Measurements from ENCODE around the gene NEAT1. TPM values are rescaled to one million over a fixed set of nuclear protein-coding genes. Genes with fewer than 3 reads are reported as not detected.
A peak's percentile ranks its signal among the peaks of the same experiment; 100 is the strongest.

The NEAT1 gene
- 7.9 and 12.9 TPM in 2 replicates for total RNA-seq (2014; rRNA removed; shearing (Covaris generic))
- polyA plus RNA-seq (2015; cell fraction: cytosol; rRNA removed), result 77.8 and 83.7 TPM in 2 replicates
- polyA plus RNA-seq (2015; cell fraction: nucleus; rRNA removed), result 1,405 and 1,942 TPM in 2 replicates

- DNase-seq (ENCODE audit: low read depth), result peak; percentile 89
Measured at GRCh38 chr11:65422633-65423515, at the start of gene NEAT1. Gene NEAT1, plus strand, starts transcription at chr11:65422798.

- no peak for DNase-seq (ENCODE audit: low read depth)
Measured at GRCh38 chr11:65373839-65374580, 48.6 kb upstream of the NEAT1 start.

GRCh38 chr11:65375012-65375411 is 47.6 kb upstream of the NEAT1 start:
- DNase-seq (ENCODE audit: low read depth), result no peak

- DNase-seq (ENCODE audit: low read depth), result no peak
Measured at GRCh38 chr11:65376138-65376713, 46.4 kb upstream of the NEAT1 start.

DNA sequence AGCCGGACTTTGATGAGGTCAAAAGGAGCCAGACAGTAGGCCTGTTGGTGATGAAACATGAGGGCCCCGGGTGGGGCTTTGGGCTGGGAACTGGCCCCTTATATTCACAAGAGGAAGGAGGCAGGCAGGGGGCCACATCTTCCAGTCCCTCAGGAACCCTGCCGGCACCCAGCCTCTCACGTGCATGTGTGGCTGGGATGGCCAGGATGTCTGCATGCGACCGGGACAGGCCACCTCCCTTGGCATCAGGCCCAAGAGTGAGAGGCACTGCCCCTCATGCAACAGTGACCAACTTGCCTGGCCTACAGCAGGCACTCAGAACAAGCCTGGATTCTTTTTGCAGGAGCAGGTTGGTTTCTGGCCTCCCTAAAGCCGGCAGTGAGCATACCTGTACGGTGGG is 45.6 kb upstream of the NEAT1 start:
- DNase-seq (ENCODE audit: low read depth), result no peak

DNA sequence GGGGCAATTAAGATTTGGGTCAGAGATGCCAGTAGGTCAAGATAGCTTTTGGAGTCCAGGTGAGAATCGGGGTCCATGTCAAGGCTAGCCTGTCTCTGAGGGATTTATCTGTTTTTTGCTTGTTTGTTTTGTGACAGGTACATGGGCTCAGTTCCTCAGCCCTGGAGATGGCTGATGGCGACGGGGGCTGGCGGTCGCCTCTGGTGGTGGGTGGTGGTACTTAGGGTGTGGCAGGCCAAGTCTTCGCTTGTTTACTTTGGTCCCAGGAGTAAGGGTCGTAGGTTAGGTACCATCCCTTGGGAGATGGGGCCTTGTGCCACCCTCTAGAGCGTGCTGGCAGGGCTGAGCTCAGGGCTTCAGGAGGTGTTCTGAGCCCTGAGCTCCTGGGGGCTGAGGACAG is 44.8 kb upstream of the NEAT1 start:
- no peak for DNase-seq (ENCODE audit: low read depth)

- DNase-seq (ENCODE audit: low read depth), result no peak
Measured at GRCh38 chr11:65378208-65378927, 44.2 kb upstream of the NEAT1 start.

DNA sequence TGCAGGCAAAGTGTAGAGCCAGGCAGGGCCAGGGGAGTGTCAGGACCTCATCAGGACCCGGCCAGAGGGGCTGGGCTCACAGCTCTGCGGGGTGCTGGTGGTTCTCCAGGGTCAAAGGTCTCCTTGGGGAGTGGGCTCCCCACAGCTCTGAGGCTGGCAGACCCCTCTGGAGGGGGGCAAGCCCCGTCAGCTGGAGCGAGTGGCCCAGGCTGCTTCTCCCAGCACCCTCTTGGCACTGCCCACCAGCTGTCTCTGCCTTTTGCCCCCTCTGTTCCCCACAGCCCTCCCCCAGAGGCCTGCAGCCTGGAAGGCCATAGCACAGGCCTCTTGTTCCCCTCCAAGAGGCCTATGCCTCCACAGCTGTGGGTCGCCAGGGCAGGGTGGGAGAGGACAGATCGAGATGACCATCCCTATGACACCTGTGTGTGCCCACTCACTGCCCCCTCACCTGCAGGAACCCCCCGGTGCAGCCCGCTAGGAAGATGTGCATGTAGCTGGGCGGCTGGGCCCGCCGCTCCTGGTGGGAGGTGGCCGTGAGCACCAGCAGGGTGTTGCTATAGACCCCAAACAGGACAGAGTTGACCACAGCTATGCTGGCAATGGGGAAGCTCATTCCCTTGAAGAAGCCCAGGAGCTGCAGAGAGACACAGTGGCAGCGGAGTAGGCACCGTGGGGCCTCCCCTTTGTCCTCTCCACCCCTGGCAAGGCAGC is 43.5 kb upstream of the NEAT1 start:
- no peak for DNase-seq (ENCODE audit: low read depth)

DNA sequence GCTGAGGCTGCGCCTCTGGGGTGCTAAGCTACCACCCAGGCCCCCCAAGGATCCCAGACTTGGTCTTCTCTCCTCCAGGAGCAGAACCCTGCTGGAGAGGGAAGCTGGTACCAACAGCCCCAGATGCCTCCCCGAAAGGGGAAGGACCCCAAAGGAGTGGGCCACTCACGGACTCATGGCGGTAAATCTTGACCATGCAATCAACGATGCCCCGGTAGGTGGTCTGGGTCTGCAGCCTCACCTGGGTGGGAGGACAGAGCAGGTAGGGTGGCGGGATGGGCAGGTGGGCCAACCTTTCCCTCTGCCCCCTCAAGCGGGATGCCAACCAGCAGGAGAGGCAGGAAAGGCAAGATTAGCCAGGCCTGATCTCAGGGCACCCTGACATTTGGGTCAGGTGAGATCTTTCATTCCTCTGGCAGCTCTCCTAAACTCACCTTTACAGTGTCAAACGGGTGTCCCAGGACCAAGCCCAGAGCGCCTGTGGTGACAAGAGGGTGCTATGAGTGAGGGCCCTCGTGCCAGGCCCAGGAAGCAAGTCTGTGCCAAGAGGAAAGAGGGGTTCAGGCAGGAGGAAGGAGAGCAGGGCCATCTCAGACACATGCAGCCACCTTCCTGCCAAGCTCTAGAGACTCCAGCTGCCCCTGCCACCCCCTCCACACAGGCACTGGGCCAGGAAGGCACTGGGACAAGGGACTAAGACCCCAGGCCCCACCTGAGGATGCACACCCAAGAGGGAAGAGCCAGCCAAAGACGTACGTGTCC is 42.7 kb upstream of the NEAT1 start:
- no peak for DNase-seq (ENCODE audit: low read depth)

DNA sequence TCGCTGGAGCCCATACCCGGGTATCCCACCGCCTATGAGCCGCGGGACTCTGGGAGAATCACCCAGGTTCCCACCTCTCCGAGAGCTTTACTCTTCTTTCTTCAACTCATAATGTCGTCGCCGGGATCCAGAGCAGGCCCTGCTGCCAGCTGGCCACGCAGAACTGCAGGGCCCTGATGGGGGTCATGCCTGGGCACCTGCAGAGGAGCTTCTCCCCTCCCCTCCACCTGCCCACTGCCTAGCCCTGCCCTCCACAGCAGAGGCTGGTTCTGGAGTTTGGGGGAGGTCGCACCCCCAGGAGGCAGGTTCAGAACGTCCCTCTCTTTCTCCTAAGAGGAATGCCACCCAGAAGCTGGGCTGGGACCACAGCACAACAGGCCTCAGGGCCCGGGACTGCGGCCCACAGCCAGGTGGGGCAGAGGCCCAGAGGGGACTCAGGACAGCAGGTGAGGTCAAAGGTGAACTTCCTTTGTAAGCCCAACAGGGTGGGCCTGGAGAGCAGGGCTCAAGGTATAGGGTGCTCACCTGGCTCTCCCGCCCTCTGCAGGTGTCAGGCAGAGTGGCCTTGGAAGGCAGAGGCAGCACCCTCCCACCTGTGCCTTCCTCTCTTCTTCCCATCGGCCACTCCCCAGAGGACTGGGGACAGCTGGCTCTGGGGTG is 42.0 kb upstream of the NEAT1 start:
- DNase-seq (ENCODE audit: low read depth), result no peak

DNA sequence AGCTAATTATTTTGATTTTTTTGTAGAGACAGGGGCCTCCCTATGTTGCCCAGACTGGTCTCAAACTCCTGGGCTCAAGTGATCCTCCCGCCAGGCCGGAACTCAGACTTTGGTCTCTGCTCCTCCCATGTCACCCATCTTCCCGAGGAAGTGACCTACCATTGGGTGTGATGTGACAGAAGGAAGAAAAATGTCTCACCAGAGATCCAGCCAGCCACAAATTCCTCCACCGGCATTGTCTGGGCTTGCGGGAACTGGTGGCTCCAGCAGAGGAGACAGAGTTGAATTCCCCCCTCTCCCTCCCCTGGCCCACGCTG is 40.9 kb upstream of the NEAT1 start:
- no peak for DNase-seq (ENCODE audit: low read depth)

GRCh38 chr11:65382033-65382803 is 40.4 kb upstream of the NEAT1 start, which contains the start of gene SLC25A45:
Gene SLC25A45, minus strand, starts transcription at chr11:65382646. Its CDS starts 695 bp downstream, at chr11:65381951.
- peak; percentile 100 for DNase-seq (ENCODE audit: low read depth)

GRCh38 chr11:65382804-65383368 is 39.7 kb upstream of the NEAT1 start:
- DNase-seq (ENCODE audit: low read depth), result no peak

DNA sequence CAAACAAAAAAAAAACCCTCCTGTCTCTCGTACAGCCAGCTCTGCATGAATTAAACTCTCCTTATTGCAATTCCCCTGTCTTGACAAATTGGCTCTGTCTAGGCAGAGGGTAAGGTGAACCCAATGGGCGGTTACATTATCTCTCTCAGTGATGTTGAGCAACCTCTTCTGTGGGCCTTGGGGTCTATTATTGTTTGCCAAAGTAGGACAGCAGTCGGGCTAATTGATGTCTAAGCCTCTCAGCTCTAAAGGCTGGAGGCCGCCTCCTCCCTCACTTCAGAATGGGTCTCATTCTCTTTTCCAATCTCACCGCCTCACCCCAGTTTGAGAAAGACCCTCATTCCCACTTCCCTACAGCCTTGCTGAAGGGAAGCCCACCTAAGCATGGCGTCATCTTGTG is 38.8 kb upstream of the NEAT1 start:
- no peak for DNase-seq (ENCODE audit: low read depth)

DNA sequence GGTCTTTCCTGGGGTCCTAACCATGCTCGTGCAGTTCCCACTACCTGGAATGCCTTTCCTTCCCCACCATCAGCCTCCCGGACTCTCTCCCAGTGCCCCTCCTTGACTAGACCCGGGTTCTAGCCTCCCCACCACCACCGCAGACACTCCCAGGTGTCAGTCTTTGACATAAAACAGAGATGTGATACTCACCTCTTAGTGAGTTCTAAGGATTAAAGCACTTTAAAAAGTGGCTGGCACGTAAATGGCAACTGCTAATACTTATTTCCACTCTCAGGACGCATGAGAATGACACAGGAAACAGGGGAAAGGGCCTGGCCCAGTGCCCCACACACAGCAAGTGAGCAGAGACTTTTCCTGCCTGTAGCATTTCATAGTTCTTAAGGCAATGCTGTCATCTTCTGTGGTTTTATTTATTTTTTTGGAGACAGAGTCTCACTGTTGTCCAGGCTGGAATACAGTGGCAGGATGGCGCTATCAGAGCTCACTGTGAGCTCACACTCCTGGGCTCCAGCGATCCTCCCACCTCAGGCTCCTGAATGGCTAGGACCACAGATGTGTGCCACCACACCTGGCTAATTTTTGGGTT is 38.2 kb upstream of the NEAT1 start:
- peak; percentile 66 for DNase-seq (ENCODE audit: low read depth)

GRCh38 chr11:65386307-65387140 is 36.1 kb upstream of the NEAT1 start, which contains the start of gene FRMD8:
Gene FRMD8, plus strand, starts transcription at chr11:65386637. Its CDS starts 400 bp downstream, at chr11:65387037.
- peak; percentile 73 for DNase-seq (ENCODE audit: low read depth)

- no peak for DNase-seq (ENCODE audit: low read depth)
Measured at GRCh38 chr11:65388731-65389130, 33.9 kb upstream of the NEAT1 start.
